SK-N-DZ (cell line): ENCODE measurements around the gene SLC39A12. TPM values are rescaled to one million over a fixed set of nuclear protein-coding genes. Genes with fewer than 3 reads are reported as not detected.
A peak's percentile ranks its signal among the peaks of the same experiment; 100 is the strongest.
"Not testable (repeated sequence)": the region's sequence is repeated elsewhere in the genome, so short reads cannot be mapped to it uniquely, and the experiment has no call there.

Experiments used
- DNase-seq: peaks from one replicate; pipeline ENCODE4 v3.0.0-alpha.2; 2015; ENCODE audit warnings: low spot score
- polyA plus RNA-seq, 2 experiments: library from polyadenylated mRNA; depleted of rRNA; stranded (reverse); fragments of >200 nt; gene quantifications; 2 replicates each; pipeline ENCODE4 v1.2.3, GENCODE V29; 2014

SLC39A12 gene
- not detected in 2 replicates for polyA plus RNA-seq (2014; cell fraction: cytosol; rRNA removed)
- polyA plus RNA-seq (2014; cell fraction: nucleus; rRNA removed) = not detected in 2 replicates

DNA sequence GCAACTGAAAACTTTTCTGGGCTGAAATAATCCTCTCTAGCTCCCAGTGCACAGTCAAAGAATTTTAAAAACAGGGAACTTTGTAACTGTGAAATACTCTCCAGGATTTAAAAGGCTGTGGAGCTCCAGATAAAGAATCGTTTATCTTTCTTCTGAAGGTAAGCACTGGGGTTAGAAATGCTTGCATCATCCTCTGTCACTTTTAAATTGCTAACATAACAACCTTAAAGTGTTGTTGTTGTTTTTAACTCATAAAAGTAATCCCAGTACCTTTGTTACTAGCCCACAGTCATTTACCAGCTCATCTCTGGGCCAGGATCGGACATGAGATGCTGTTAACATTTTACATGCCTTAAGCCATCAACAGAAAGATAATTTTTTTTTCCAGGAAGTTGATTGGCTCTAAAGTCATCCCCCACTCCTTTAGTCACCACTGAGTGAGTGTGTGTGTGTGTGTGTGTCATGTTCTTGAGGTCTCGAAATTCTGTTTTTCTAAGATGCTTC lies at the start of gene SLC39A12:
Gene SLC39A12 (plus strand): TSS at position 51 of the 504 bp plus-strand sequence. CDS start 1,359 bp downstream, outside the sequence.
- no peak for DNase-seq

DNA sequence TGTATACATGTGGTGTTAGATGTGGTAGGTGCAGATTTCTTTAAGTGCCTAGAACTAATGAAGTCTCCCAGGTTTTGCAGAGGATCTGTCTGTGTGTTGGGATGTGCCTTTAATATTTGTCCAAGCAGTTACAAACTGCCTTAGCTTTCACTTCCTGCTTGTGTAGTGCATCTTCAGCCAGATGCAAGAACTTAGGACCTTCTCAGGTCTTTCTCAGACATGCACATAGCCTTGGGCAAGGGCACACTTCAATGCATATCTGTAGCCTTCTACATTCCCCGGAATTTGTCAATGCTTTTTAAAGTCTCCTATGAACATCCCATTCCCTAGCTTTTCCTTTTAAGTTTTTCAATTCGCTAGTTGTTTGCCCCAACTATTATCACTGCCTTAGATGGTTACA lies 47.2 kb upstream of the SLC39A12 start:
- no peak for DNase-seq

DNA sequence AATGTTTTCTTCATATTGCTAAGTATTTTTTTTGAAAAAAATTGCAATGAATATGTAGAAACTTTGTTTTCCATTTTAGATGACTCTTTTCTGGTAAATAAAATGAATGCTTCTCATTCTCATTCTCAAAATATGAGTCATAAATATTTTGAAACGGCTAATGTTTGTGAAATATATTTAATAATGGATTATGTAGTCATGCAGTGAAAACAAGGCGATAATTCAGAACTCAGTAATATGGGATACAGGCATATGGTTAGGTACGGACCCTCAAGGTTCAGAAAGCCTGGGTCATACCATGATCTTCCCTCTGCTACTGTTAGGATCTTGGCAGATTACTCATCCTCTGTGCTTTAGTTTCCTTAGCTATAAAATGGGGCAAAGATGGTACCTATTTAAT lies 46.2 kb upstream of the SLC39A12 start:
- no peak for DNase-seq

DNA sequence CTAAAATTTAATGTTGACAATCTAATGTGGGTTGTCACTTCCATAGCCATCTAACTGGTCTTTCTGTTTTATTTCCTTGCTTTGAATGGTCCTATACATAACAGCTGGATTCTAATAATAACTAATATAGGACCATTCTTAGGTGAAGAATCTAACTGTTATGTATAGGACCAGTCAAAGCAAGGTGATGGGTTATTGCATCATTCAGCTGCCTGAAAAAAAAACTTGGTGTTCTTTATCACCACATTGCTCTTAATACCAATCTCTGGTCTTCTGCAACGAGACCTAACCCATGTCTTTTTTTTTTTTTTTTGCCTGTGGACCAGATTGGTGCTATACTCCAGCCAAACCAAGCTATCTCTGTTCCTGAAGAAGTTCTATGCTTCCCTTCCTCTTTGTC lies 45.7 kb upstream of the SLC39A12 start:
- DNase-seq = no peak

DNA sequence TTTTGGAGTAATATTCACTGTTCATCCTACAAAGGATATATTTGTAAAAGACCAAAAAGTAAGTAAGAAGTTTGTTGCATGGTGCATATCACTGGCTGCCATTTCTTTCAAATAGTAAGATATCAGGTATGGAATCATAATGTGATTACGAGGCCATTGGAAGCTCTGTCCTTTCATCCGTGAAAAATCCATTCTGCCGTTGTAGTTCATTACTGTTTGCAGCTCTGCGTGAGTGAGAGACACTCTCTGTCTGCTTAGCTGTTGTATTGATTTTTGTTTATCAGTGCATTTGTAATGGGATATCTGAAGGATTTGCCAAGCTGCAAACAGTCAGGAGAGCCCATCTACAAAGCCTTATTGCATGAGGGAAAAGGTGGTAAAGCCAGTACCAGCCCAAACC lies 44.1 kb upstream of the SLC39A12 start:
- DNase-seq = no peak

DNA sequence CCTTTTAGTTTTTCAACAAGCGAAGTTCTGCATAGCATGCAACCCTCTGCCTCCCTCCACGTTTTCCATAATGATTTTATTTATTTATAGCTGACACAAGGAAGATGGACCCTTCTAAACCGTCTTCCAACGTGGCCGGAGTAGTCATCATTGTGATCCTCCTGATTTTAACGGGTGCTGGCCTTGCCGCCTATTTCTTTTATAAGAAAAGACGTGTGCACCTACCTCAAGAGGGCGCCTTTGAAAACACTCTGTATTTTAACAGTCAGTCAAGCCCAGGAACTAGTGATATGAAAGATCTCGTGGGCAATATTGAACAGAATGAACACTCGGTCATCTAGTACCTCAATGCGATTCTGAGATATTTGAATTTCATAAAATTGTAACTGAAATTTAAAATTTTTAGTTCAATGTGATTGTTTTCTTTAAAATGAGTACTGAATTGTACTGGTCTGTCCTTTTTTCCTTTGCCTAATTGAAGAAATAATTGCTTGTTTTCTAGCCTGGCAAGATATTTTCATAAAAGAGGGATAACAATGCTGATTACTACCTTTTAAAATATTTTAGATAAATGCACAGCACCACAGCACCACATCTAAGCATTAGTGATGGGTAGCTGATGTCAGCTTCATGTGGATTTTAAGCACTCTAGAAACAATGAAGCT lies 41.5 kb upstream of the SLC39A12 start:
- peak; percentile 17 for DNase-seq

DNA sequence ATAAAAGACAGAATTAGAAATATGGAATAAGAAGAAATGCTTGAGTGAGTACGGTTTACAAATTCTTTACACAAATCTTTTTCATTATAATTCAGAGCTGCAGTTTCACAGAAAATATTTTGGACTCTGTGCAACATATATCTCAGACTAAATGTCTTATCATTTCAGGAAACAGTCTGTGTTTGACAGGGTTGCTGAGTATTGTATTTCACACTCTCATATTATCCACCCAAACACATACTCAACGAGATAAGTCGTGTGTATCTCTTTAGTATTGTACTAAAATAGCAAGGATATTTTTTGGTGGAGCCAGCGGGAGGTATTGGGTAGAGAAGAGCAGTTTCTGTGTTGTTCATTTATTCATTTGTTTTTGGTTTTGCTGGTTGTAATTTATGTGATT lies 39.0 kb upstream of the SLC39A12 start:
- DNase-seq = no peak

DNA sequence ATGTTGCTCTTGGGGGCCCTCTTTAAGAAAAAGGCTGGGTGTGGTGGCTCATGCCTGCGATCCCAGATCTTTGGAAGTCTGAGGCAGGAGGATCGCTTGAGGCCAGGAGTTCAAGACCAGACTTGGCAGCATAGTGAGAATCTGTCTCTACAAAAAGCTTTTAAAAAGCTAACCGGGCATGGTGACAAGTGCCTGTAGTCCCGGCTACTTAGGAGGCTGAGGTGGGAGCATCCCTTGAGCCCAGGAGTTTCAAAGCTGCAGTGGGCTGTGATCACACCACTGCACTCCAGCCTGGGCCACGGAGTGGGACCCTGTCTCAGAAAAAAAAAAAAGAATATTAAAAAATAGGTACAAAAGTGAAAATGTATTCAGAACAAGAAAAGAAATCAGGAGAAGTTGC lies 38.1 kb upstream of the SLC39A12 start:
- DNase-seq = no peak

DNA sequence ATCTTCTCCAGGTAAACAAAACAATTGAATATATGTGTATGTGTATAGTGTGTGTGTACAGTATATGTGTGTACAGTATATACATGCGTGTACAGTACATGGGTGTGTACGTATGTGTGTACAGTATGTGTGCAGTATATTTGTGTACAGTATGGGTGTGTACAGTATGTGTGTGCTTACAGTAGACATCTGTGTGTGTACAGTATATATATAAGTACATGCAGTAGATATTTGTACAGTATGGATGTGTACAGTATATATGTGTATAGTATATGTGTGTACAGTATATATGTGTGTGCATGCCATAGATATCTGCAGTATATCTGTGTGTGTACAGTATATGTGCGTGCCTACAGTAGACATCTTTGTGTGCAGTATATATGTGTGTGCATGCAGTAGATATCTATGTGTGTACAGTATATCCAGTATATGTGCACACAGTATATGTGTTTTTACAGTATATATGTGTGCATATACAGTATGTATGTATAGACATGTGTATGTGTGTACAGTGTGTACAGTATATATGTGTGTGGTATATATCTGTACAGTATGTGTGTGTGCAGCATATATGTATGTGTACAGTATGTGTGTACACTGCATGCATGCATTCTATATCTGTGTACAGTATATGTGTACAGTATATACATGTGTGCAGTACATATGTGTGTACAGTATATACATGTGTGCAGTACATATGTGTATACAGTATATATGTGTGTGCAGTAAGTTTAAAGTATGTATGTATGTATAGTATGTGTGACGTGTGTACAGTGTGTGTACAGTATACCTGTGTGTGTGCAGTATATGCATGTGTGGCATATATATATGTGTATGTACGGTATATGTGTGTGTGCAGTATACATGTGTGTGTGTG lies 37.3 kb upstream of the SLC39A12 start:
- no peak for DNase-seq

DNA sequence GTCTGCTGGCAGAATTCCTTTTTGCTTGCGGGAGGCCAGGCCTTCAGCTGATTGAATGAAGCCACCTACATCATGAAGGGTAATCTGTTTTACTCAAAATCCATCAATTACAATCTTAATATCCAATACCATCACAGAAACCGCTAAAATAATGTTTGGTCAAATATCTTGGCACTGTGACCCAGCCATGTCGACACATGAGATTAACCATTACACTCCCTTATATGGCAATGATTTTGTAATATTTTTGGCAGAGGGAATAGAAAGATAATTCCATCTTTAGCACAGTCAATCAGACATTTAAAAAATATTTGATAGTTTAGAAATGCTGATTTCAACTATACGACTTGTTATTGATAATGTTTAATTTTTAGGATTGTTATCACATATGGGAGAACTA lies 36.5 kb upstream of the SLC39A12 start:
- no peak for DNase-seq

DNA sequence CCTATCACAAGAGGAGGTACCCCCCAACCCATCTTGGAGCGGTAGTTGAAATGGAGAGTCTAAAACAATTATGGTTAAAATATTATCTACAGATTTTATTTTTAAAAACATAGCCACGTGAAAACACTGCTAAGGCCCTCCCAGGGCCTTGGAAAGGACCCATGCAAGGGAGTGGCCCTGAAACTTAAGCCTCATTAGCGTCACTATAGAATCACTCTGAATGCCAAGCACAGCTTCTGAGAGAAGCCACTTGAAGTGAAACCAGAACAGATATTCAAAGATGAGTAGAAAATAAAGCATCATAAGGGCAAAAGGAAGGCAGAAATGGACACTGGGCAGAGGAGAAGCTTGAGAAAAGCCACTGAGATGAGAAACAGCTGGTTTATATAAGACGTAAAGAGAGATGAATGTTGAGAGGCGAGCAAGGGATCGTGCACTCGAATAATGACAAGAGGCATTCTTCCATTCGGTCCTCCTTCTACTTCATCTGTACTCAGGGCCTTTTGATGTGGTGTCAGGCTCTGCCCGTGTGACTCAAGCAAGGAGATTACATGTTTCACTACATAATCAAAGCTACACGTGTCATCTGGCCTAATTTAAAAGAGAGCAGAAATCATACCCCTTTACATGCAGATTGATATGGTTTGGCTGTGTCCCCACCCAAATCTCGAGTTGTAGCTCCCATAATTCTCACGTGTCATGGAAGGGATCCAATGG lies 33.4 kb upstream of the SLC39A12 start:
- DNase-seq = no peak

DNA sequence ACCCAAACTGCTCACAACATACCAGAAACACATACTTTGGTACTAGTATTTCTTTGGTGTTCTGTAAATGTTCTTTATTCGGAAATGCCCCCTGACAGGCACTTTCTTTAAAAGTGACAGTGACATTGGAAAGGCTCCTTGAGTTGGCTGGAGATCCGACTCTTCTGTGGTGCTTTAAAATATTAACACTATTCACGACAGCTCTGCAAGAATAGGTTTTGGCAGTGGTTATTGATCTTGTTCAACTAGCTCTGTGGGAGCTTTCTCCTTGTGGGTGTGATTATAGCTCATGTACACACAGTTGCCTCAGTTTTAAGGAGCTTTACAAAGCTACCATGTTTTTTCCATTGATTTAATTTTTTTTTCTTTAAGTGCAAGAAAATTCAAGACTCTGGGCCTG lies 30.3 kb upstream of the SLC39A12 start:
- no peak for DNase-seq

DNA sequence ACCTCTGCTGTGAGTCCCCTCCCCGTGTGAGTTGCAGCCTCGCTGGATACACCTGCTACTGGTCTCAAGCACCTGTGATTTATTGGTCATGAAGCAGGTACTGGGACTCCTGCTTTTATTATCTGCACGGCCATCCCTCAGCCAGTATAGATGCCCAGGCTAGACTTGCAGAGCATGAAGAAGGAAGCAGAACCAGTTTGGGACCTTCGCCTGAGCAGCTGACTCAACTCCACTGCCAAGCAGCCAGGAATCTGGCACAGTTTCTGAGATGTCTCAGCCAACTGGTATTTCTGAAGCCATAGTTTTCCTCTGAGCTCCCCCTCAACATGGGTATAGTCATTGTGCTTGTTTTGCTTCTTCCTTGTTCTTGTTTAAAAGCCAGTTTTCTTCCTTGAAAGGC lies 28.0 kb upstream of the SLC39A12 start:
- DNase-seq = no peak

DNA sequence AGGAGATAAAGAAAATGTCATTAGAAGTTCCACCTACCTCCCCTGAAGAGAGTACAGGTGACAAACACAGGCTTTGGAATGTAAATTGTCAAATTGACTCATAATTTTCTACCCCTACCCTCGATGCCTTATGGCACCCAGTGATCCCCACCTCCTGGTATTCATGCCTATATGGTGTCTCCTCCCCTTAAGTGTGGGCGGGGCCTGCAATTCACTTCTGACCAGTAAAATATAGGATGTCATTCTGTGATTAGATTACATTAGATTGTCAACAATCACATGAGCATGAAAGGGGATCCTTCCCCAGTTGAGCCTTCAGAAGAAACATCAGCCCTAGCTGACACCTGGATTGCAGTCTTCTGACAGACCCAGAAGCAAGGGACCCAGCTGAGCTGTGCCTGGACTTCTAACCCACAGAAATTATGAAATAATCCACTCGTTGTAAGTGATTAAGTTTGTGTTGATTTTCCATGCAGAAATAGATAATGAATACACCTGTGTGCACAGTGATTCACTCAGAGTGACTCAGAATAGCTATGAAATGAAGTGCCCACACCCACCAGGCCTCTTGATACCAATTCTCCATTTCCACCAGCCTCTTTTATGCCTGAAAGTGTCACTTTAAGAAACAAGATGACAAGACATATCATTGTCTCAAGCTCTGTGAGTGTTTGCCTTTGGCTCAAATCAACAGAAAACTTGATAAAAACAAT lies 8.5 kb upstream of the SLC39A12 start:
- DNase-seq = no peak

DNA sequence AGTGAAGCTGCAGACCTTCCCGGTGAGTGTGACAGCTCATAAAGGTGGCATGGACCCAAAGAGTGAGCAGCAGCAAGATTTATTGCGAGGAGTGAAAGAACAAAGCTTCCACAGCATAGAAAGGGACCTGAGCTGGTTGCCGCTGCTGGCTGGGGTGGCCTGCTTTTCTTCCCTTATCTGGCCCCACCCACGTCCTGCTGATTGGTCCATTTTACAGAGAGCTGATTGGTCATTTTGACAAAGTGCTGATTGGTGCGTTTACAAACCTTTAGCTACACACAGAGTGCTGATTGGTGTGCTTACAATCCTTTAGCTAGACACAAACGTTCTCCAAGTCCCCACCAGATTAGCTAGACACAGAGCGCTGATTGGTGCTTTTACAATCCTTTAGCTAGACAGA lies 1.4 kb upstream of the SLC39A12 start:
- not testable (repeated sequence) for DNase-seq

DNA sequence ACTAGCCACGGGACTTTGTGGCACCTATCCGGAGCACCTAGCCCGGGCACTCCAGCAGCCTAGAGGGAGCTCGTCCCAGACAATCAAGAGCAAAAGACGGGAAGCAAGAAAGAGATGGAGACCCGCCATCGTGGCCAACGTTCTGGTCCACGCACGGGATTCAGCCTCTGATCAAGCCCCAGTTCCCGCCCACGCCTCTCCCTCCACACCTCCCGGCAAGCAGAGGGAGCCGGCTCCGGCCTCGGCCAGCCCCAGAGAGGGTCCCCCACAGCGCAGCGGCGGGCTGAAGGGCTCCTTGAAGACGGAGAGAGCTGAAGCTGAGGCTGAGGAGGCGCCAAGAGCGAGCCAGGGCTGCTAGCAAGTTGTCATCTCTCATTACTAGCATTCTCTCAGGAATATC lies 992 bp upstream of the SLC39A12 start:
- no peak for DNase-seq

DNA sequence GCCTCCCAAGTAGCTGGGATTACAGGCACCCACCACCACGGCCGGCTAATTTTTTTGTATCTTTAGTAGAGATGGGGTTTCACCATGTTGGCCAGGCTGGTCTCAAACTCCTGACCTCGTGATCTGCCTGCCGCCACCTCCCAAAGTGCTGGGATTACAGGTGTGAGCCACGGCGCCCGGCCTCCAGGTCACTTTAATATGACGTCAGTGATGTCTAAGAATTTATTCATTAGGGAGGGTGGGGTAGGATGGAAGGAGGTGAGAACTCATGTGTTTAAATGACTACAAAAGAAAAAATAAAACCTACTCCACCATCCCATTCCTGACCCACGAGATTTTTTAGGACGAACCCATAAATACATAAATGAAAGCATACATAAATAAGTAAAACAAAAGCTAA lies 2.7 kb downstream of the SLC39A12 start:
- not testable (repeated sequence) for DNase-seq

DNA sequence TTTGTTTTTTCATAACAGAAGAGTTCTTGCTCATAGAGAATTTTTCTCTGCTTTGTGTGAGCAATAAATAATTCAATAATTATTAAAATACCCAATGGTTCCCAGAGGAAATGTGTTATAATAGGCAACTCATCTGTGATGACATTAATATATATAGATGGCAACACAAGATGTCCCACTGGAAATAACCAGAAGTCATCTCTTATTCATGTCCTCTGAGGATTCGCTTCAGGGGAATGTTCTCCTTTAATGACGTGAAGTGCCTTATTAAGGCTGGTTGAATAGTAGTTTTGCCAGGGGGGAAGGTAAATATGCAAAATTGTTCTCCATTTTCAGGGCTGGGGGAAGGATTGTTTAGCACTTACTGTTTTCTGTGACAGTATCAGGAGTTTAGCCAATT lies 3.1 kb downstream of the SLC39A12 start:
- no peak for DNase-seq

DNA sequence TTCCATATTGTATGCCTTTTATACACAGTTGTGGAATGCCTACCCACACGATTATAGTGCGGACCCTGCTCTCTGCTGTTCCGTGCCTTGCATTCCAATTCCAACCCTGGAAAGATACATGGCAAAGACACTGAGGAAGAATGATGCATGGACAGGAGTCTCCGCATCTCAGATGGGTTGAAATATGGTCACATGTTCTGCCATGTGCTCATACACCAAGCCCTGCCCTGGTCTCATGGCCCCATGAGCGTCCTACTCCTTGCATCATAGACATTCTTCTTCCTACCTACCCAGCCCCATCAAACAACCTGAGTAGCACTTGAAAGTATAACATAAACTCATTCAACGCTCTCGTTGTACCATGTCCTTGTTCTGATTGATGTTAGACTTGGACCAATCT lies 6.3 kb downstream of the SLC39A12 start:
- DNase-seq = no peak

DNA sequence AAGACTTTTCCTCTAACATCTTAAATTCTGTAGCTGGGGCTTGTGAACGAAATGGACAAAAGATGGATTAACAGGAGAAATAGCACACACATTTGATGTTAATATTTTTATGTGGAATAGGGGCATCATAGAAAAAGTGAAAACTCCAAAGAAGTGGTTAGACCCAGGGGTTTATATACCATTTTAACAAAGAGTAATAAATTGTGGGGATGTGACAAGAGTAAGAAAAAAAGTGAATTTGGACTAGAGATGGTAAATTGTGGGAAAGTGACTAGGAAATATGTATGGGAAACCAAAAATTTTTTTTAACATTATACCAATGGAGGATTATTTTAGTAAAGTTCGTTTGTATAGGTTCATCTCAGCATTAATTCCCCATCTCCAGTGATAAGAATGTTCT lies 8.2 kb downstream of the SLC39A12 start:
- DNase-seq = no peak
